ENCODE results near the gene CNOT10.

Gene CNOT10

DNA sequence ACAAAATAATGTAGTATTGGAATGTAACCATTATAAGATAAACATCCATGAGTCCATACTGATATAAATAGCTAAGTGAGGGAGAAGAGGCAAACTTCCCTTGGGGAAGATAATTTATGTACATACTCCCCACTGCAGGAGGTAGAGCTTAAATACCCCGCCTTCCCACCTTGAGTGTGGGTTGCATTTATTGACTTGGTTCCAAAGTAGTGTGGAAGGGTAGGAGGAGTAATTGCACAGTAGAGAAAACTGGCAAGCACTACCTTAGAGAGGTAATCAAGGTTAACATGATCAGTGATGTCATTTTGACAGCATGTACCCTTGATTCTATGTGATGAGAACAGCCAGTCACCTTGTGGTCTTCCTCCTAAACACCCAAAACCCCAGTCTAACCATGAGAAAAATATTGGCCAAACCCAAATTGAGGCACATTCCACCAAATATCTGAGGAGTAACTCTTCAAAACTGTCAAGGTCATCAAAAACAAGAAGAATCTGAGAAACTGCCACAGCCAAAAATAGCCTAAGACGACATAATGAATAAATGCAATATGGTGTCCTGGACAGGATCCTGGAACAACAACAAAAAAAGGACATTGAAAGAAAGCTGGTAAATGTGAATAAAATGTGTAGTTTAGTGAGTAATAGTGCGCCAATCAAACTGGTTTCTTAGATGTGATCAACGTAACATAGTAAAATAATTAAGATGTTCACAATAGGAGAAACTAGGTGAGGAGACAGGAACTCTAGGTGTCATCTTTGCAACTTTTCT lies 774 bp upstream of the CNOT10 start:
- peak overlapping the region; percentile 69 to 94 for H3K4me3 ChIP-seq
- H3K9me3 ChIP-seq: no peaks in the 10 kb centered on the region
- no peaks in the 10 kb centered on the region for H3K36me3 ChIP-seq
- intact Hi-C loops (cut with DNase I; ENCODE audit: low total_unique reads): loop anchor here (10.0 kb wide), 1 partner anchor 109 kb away; the partner anchor contains the start of gene DYNC1LI1
- no peaks in the 10 kb centered on the region for H3K27me3 ChIP-seq
- H3K4me1 ChIP-seq: peaks cover 0 to 24% (median 14%) of the 10 kb centered on the region in 4 donors
- H3K27ac ChIP-seq: peak overlapping the region; percentile 74 to 90
- TF ChIP-seq, protein P1, sequence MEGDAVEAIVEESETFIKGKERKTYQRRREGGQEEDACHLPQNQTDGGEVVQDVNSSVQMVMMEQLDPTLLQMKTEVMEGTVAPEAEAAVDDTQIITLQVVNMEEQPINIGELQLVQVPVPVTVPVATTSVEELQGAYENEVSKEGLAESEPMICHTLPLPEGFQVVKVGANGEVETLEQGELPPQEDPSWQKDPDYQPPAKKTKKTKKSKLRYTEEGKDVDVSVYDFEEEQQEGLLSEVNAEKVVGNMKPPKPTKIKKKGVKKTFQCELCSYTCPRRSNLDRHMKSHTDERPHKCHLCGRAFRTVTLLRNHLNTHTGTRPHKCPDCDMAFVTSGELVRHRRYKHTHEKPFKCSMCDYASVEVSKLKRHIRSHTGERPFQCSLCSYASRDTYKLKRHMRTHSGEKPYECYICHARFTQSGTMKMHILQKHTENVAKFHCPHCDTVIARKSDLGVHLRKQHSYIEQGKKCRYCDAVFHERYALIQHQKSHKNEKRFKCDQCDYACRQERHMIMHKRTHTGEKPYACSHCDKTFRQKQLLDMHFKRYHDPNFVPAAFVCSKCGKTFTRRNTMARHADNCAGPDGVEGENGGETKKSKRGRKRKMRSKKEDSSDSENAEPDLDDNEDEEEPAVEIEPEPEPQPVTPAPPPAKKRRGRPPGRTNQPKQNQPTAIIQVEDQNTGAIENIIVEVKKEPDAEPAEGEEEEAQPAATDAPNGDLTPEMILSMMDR (IDR thresholded peaks at IDR 0.05): no peak
- DNase-seq: no peak

DNA sequence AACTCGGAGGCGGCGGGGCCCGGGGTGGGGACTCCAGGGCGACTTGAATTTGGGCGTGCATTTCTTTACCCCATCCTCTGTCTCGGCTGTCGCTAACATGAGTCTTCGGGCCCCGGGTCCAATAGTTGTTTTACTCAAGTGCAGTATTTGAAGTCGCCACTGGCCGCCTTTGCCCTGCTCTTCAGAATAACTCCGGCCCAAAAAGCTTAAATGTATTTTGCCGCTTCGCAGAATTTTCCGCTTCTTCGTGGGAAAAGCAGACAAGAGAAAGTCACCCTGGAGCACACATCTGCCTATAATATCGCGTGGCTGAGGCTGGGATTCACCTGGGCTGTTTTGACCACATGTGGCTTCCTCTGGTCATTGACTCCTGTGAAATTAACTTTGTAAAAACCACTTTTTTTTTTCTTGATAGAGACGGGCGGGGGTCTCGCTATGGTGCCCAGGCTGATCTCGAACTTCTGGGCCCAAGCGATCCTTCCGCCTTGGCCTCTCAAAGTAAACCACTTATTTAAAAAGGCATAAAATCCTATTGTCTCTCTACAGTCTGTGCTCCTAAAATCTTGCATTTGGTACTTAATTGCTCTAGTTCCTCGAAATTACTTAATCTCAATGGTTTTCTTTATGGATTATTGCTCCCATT lies 676 bp downstream of the CNOT10 start:
- intact Hi-C loops (cut with DNase I; ENCODE audit: low total_unique reads): loop anchor here (10.0 kb wide), 1 partner anchor 111 kb away; the partner anchor contains the start of gene DYNC1LI1
- no peaks in the 10 kb centered on the region for H3K9me3 ChIP-seq
- TF ChIP-seq, protein P1 (IDR thresholded peaks at IDR 0.05): no peak
- peaks cover 0 to 24% (median 14%) of the 10 kb centered on the region in 4 donors for H3K4me1 ChIP-seq
- peak overlapping the region; percentile 69 to 94 for H3K4me3 ChIP-seq
- no peaks in the 10 kb centered on the region for H3K36me3 ChIP-seq
- DNase-seq: no peak
- H3K27me3 ChIP-seq: no peaks in the 10 kb centered on the region
- peak overlapping the region; percentile 74 to 90 for H3K27ac ChIP-seq

DNA sequence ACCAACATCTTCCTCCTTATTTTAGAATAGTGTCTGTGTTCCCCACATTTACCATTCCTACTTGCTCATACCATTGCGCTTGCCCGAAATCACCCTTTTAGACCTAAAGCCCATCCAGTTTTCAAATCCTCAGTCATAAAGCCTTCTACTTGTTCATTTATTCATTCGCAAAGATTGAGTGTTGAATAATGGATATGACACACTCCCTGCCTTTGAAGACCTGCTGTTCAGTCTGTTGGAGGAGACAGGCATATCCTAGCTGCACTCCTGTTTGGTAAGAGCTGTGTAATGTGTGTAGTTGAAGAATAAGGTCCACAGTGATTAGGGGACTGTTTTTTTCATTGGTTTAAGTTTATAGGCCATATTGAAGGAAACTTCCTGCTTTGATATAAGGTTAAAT lies 1.7 kb downstream of the CNOT10 start:
- no peak overlapping the region for H3K27ac ChIP-seq
- no peak for DNase-seq
- TF ChIP-seq, protein P1 (IDR thresholded peaks at IDR 0.05): no peak
- H3K4me3 ChIP-seq: no peak overlapping the region
- no peaks in the 10 kb centered on the region for H3K36me3 ChIP-seq
- H3K4me1 ChIP-seq: peaks cover 0 to 24% (median 14%) of the 10 kb centered on the region in 4 donors
- intact Hi-C loops (cut with DNase I; ENCODE audit: low total_unique reads): loop anchor here (10.0 kb wide), 1 partner anchor 112 kb away; the partner anchor contains the start of gene DYNC1LI1
- H3K27me3 ChIP-seq: no peaks in the 10 kb centered on the region
- H3K9me3 ChIP-seq: no peaks in the 10 kb centered on the region

DNA sequence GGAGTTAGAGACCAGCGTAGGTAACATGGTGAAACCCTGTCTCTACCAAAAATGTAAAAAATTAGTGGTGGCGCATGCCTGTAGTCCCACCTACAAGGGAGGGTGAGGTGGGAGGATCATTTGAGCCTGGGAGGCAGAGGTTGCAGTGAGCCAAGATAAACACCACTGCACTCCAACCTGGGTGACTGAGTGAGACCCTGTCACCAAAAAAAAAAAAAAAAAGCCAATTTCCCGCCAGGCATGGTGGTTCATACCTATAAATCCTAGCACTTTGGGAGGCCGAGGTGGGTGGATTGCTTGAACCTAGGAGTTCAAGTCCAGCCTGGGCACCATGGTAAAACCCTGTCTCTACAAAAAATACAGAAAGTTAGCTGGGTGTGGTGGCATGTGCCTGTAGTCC lies 6.9 kb downstream of the CNOT10 start:
- Histone ChIP-seq H3K27ac (no peak overlapping the region), H3K4me1 (peaks cover 0 to 6% (median 3%) of the 10 kb centered on the region in 4 donors), H3K36me3 (no peaks in the 10 kb centered on the region), H3K27me3 (no peaks in the 10 kb centered on the region), H3K4me3 (no peak overlapping the region), H3K9me3 (no peaks in the 10 kb centered on the region)
- no peak for DNase-seq
- intact Hi-C loops (cut with DNase I; ENCODE audit: low total_unique reads): no loop called here
- TF ChIP-seq, protein P1 (IDR thresholded peaks at IDR 0.05): no peak

DNA sequence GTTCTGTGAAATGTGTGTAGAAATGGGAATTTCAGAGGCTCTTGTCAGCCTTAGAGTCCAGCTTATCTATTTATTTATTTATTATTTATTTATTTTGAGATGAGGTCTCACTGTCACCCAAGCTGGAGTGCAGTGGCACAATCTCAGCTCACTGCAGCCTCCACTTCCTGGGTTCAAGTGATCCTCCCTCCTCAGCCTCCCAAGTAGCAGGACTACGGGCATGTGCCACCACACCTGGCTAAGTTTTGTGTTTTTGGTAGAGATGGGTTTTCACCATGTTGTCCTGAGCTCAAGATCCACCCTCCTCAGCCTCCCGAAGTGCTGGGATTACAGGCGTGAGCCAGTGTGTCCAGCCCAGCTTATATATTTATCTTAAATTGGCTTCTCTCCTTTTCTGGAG lies 11.5 kb downstream of the CNOT10 start:
- no peak overlapping the region for H3K4me3 ChIP-seq
- no peak overlapping the region for H3K27ac ChIP-seq
- H3K4me1 ChIP-seq: no peaks in the 10 kb centered on the region
- DNase-seq: no peak
- intact Hi-C loops (cut with DNase I; ENCODE audit: low total_unique reads): no loop called here
- H3K27me3 ChIP-seq: no peaks in the 10 kb centered on the region
- no peaks in the 10 kb centered on the region for H3K9me3 ChIP-seq
- H3K36me3 ChIP-seq: no peaks in the 10 kb centered on the region
- TF ChIP-seq, protein P1 (IDR thresholded peaks at IDR 0.05): no peak
